Measurements from ENCODE around the gene ZNF25. TPM values are rescaled to one million over a fixed set of nuclear protein-coding genes. Genes with fewer than 3 reads are reported as not detected.
"Not testable (repeated sequence)": the region's sequence is repeated elsewhere in the genome, so short reads cannot be mapped to it uniquely, and the experiment has no call there.

The ZNF25 gene
- total RNA-seq, 3 donors from 2014 or later, result 13.8 to 23.4 (median 16.0) TPM

GRCh38 chr10:37948210-37948609, 28.2 kb downstream of the ZNF25 start:
- intact Hi-C loops (cut with DNase I; ENCODE audit: low total_unique reads), result no loop called here
- H3K27me3 ChIP-seq, result no peaks in the 10 kb centered on the region
- DNase-seq (ENCODE audit: low spot score in 2 of 2), result no peak
- TF ChIP-seq POLR2A (IDR thresholded peaks at IDR 0.05), result no peak
- TF ChIP-seq CTCF (IDR thresholded peaks at IDR 0.05), result no peak
- no peak for TF ChIP-seq POLR2AphosphoS5 (IDR thresholded peaks at IDR 0.05)
- peaks cover 5% of the 10 kb centered on the region for H3K36me3 ChIP-seq
- no peaks in the 10 kb centered on the region for H3K9me3 ChIP-seq
- H3K27ac ChIP-seq, result no peak overlapping the region
- no peaks in the 10 kb centered on the region for H3K4me1 ChIP-seq
- no peak overlapping the region for H3K4me3 ChIP-seq

- Histone ChIP-seq H3K27me3 (no peaks in the 10 kb centered on the region), H3K9me3 (no peaks in the 10 kb centered on the region), H3K4me1 (no peaks in the 10 kb centered on the region), H3K27ac (no peak overlapping the region), H3K4me3 (no peak overlapping the region), H3K36me3 (no peaks in the 10 kb centered on the region)
- TF ChIP-seq POLR2AphosphoS5 (IDR thresholded peaks at IDR 0.05), result no peak
- no peak for TF ChIP-seq CTCF (IDR thresholded peaks at IDR 0.05)
- TF ChIP-seq POLR2A (IDR thresholded peaks at IDR 0.05), result no peak
- intact Hi-C loops (cut with DNase I; ENCODE audit: low total_unique reads), result no loop called here
- DNase-seq (ENCODE audit: low spot score in 2 of 2), result no peak
Observed at GRCh38 chr10:37947526-37947925, 28.9 kb downstream of the ZNF25 start.

- no peak overlapping the region for H3K4me3 ChIP-seq
- H3K27me3 ChIP-seq, result no peaks in the 10 kb centered on the region
- intact Hi-C loops (cut with DNase I; ENCODE audit: low total_unique reads), result no loop called here
- H3K9me3 ChIP-seq, result no peaks in the 10 kb centered on the region
- no peak overlapping the region for H3K27ac ChIP-seq
- H3K4me1 ChIP-seq, result no peaks in the 10 kb centered on the region
- TF ChIP-seq POLR2A (IDR thresholded peaks at IDR 0.05) (no peak), POLR2AphosphoS5 (IDR thresholded peaks at IDR 0.05) (no peak), CTCF (IDR thresholded peaks at IDR 0.05) (no peak)
- DNase-seq (ENCODE audit: low spot score in 2 of 2), result no peak
- no peaks in the 10 kb centered on the region for H3K36me3 ChIP-seq
Observed at GRCh38 chr10:37937864-37938263, 38.6 kb downstream of the ZNF25 start.

GRCh38 chr10:37934791-37935190, 41.7 kb downstream of the ZNF25 start:
- TF ChIP-seq CTCF (IDR thresholded peaks at IDR 0.05) (no peak), POLR2A (IDR thresholded peaks at IDR 0.05) (no peak), POLR2AphosphoS5 (IDR thresholded peaks at IDR 0.05) (no peak)
- H3K36me3 ChIP-seq, result no peaks in the 10 kb centered on the region
- DNase-seq (ENCODE audit: low spot score in 2 of 2), result no peak
- intact Hi-C loops (cut with DNase I; ENCODE audit: low total_unique reads), result no loop called here
- H3K9me3 ChIP-seq, result no peaks in the 10 kb centered on the region
- H3K27ac ChIP-seq, result no peak overlapping the region
- H3K27me3 ChIP-seq, result no peaks in the 10 kb centered on the region
- no peak overlapping the region for H3K4me3 ChIP-seq
- H3K4me1 ChIP-seq, result no peaks in the 10 kb centered on the region

GRCh38 chr10:37930423-37930822, 46.0 kb downstream of the ZNF25 start:
- Histone ChIP-seq H3K4me3 (no peak overlapping the region), H3K36me3 (no peaks in the 10 kb centered on the region), H3K4me1 (no peaks in the 10 kb centered on the region), H3K27me3 (no peaks in the 10 kb centered on the region), H3K9me3 (no peaks in the 10 kb centered on the region), H3K27ac (no peak overlapping the region)
- intact Hi-C loops (cut with DNase I; ENCODE audit: low total_unique reads), result no loop called here
- TF ChIP-seq CTCF (IDR thresholded peaks at IDR 0.05), result no peak
- no peak for TF ChIP-seq POLR2AphosphoS5 (IDR thresholded peaks at IDR 0.05)
- no peak for TF ChIP-seq POLR2A (IDR thresholded peaks at IDR 0.05)
- no peak for DNase-seq (ENCODE audit: low spot score in 2 of 2)

- intact Hi-C loops (cut with DNase I; ENCODE audit: low total_unique reads); H3K27me3 ChIP-seq: not testable (repeated sequence)
Observed at GRCh38 chr10:37908165-37908564, 68.3 kb downstream of the ZNF25 start.

More at GRCh38 chr10:37908165-37908564, 68.3 kb downstream of the ZNF25 start:
- not testable (repeated sequence) for H3K9me3 ChIP-seq; H3K4me3 ChIP-seq; H3K36me3 ChIP-seq; H3K4me1 ChIP-seq; DNase-seq (ENCODE audit: low spot score in 2 of 2); H3K27ac ChIP-seq
